ENCODE results near the gene CEP120. TPM values are rescaled to one million over a fixed set of nuclear protein-coding genes. Genes with fewer than 3 reads are reported as not detected.
"Not testable (repeated sequence)": the region's sequence is repeated elsewhere in the genome, so short reads cannot be mapped to it uniquely, and the experiment has no call there.

Gene CEP120
- total and polyA plus RNA-seq, 7 experiments from 2014 or later = 22.5 to 74.6 (median 46.3) TPM

DNA sequence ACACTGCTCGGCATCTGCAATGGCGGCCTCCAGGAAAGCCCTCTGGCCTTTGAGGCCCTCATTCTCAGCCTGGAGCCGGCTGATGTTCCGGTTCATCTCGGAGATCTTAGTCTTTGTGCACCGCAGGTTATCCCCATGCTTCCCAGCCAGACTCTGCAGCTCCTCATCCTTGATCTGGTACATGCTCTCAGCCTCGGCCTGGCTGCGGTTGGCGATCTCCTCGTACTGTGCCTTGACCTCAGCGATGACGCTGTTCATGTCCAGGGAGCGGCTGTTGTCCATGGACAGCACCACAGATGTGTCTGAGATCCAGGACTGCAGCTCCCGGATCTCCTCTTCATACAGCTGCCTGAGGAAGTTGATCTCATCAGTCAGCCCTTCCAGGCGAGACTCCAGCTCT lies 21.9 kb downstream of the CEP120 start:
- no peaks in the 10 kb centered on the region for H3K27me3 ChIP-seq (ENCODE audit: control insufficient read depth in 2 of 2, insufficient read depth in 2 of 2, low read length in 2 of 2)
- H3K4me1 Mint-ChIP-seq = peaks cover 4 to 23% (median 14%) of the 10 kb centered on the region in 7 donors
- peaks cover 11 to 62% (median 15%) of the 10 kb centered on the region in 3 experiments for H3K36me3 ChIP-seq (ENCODE audit: control insufficient read depth in 2 of 3, insufficient read depth in 3 of 3, low read length in 3 of 3)

DNA sequence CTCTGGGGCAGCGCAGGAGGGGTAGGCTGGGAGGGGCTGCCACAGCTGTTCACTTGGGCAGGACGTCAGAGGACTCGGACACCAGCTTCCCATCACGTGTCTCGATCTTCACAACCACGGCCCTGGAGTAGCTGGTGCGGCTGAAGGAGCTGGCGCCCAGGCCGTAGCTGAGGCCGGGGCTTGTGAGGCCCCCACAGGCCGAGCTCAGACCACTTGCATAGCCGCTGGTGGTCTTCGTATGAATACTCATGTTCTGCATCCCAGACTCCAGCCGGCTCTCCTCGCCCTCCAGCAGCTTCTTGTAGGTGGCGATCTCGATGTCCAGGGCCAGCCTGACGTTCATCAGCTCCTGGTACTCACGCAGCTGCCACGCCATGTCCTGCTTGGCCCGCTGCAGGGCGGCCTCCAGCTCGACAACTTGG lies 22.3 kb downstream of the CEP120 start:
- H3K4me3 Mint-ChIP-seq; H3K27ac Mint-ChIP-seq; H3K27ac ChIP-seq (ENCODE audit: low read depth, low read length); DNase-seq; H3K27me3 Mint-ChIP-seq; H3K9me3 Mint-ChIP-seq; H3K9me3 ChIP-seq (ENCODE audit: control insufficient read depth in 2 of 3, low read length in 3 of 3); H3K4me3 ChIP-seq (ENCODE audit: low read length); ATAC-seq; intact Hi-C loops (cut with micrococcal nuclease); H3K4me1 ChIP-seq (ENCODE audit: control insufficient read depth in 2 of 2, insufficient read depth in 2 of 2, low read length in 2 of 2); H3K27me3 ChIP-seq (ENCODE audit: control insufficient read depth in 2 of 2, insufficient read depth in 2 of 2, low read length in 2 of 2): not testable (repeated sequence)
- CTCF ChIA-PET = interaction anchor here (0.6 kb wide), 1 partner anchor 15 kb away, joined by 4 read pairs; no protein-coding TSS in a partner anchor
- H3K36me3 Mint-ChIP-seq = peaks cover 22 to 78% (median 48%) of the 10 kb centered on the region in 5 donors
- peaks cover 2 to 19% (median 10%) of the 10 kb centered on the region in 7 donors for H3K4me1 Mint-ChIP-seq
- POLR2A ChIA-PET = interaction anchor here (0.9 kb wide), 1 partner anchor 23 kb away, joined by 3 read pairs; the partner anchor contains the start of gene CEP120
- H3K36me3 ChIP-seq (ENCODE audit: control insufficient read depth in 2 of 3, insufficient read depth in 3 of 3, low read length in 3 of 3) = peaks cover 11 to 66% (median 15%) of the 10 kb centered on the region in 3 experiments

More for the DNA sequence above, 21.9 kb downstream of the CEP120 start:
- ChIA-PET CTCF (interaction anchor here (0.6 kb wide), 1 partner anchor 15 kb away, joined by 4 read pairs; no protein-coding TSS in a partner anchor), POLR2A (interaction anchor here (0.9 kb wide), 1 partner anchor 22 kb away, joined by 3 read pairs; the partner anchor contains the start of gene CEP120)
- Mint-ChIP-seq H3K9me3 (no peaks in the 10 kb centered on the region), H3K27me3 (no peaks in the 10 kb centered on the region), H3K4me3 (no peak overlapping the region), H3K36me3 (peaks cover 24 to 81% (median 51%) of the 10 kb centered on the region in 5 donors), H3K27ac (peak overlapping the region in 1 of 9 donors; percentile 48)
- Histone ChIP-seq H3K9me3 (ENCODE audit: control insufficient read depth in 2 of 3, low read length in 3 of 3) (no peaks in the 10 kb centered on the region), H3K4me3 (ENCODE audit: low read length) (no peak overlapping the region), H3K27ac (ENCODE audit: low read depth, low read length) (no peak overlapping the region), H3K4me1 (ENCODE audit: control insufficient read depth in 2 of 2, insufficient read depth in 2 of 2, low read length in 2 of 2) (no peaks in the 10 kb centered on the region)
- no peak for ATAC-seq
- intact Hi-C loops (cut with micrococcal nuclease) = no loop called here
- no peak for DNase-seq

GRCh38 chr5:123398058-123398733 lies 25.0 kb downstream of the CEP120 start:
- H3K4me3 ChIP-seq (ENCODE audit: low read length) = no peak overlapping the region
- CTCF ChIA-PET = no interaction called here
- Mint-ChIP-seq H3K36me3 (peaks cover 18 to 73% (median 40%) of the 10 kb centered on the region in 5 donors), H3K27me3 (no peaks in the 10 kb centered on the region), H3K27ac (no peak overlapping the region), H3K4me3 (no peak overlapping the region), H3K9me3 (no peaks in the 10 kb centered on the region), H3K4me1 (peaks cover 0 to 14% (median 5%) of the 10 kb centered on the region in 7 donors)
- H3K27ac ChIP-seq (ENCODE audit: low read depth, low read length) = no peak overlapping the region
- ATAC-seq (no peak), DNase-seq (no peak)
- H3K36me3 ChIP-seq (ENCODE audit: control insufficient read depth in 2 of 3, insufficient read depth in 3 of 3, low read length in 3 of 3) = peaks cover 6 to 62% (median 8%) of the 10 kb centered on the region in 3 experiments
- intact Hi-C loops (cut with micrococcal nuclease) = no loop called here
- H3K9me3 ChIP-seq (ENCODE audit: control insufficient read depth in 2 of 3, low read length in 3 of 3) = no peaks in the 10 kb centered on the region
- no peaks in the 10 kb centered on the region for H3K4me1 ChIP-seq (ENCODE audit: control insufficient read depth in 2 of 2, insufficient read depth in 2 of 2, low read length in 2 of 2)
- no peaks in the 10 kb centered on the region for H3K27me3 ChIP-seq (ENCODE audit: control insufficient read depth in 2 of 2, insufficient read depth in 2 of 2, low read length in 2 of 2)
- POLR2A ChIA-PET = interaction anchor here (0.7 kb wide), 1 partner anchor 25 kb away, joined by 4 read pairs; the partner anchor contains the start of gene CEP120

DNA sequence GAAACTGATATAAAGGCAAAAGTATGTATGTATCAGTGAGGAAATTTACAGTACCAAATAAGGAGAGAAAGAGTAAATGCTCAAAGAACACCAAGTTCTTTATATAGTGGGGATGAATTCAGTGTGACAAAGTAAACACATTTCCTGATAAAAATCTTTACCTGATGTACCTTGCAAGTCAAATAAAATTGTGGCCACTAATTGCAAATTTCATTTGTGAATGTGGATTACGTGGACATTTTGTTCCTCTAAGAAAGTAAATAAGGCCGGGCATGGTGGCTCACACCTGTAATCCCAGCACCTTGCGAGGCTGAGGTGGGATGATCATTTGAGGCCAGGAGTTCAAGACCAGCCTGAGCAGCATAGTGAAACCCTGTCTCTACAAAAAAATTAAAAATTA lies 25.7 kb downstream of the CEP120 start:
- H3K27ac Mint-ChIP-seq = no peak overlapping the region
- ChIA-PET CTCF (no interaction called here), POLR2A (interaction anchor here (1.4 kb wide), 1 partner anchor 17 kb away, joined by 4 read pairs; no protein-coding TSS in a partner anchor)
- H3K27me3 Mint-ChIP-seq = no peaks in the 10 kb centered on the region
- Histone ChIP-seq H3K27ac (ENCODE audit: low read depth, low read length) (no peak overlapping the region), H3K36me3 (ENCODE audit: control insufficient read depth in 2 of 3, insufficient read depth in 3 of 3, low read length in 3 of 3) (peaks cover under 1 to 62% (median 8%) of the 10 kb centered on the region in 3 experiments), H3K4me1 (ENCODE audit: control insufficient read depth in 2 of 2, insufficient read depth in 2 of 2, low read length in 2 of 2) (no peaks in the 10 kb centered on the region), H3K9me3 (ENCODE audit: control insufficient read depth in 2 of 3, low read length in 3 of 3) (no peaks in the 10 kb centered on the region), H3K27me3 (ENCODE audit: control insufficient read depth in 2 of 2, insufficient read depth in 2 of 2, low read length in 2 of 2) (no peaks in the 10 kb centered on the region), H3K4me3 (ENCODE audit: low read length) (no peak overlapping the region)
- ATAC-seq (no peak), DNase-seq (no peak)
- H3K9me3 Mint-ChIP-seq = no peaks in the 10 kb centered on the region
- intact Hi-C loops (cut with micrococcal nuclease) = no loop called here
- H3K4me3 Mint-ChIP-seq = no peak overlapping the region
- peaks cover 0 to 14% (median 5%) of the 10 kb centered on the region in 7 donors for H3K4me1 Mint-ChIP-seq
- peaks cover 18 to 73% (median 36%) of the 10 kb centered on the region in 5 donors for H3K36me3 Mint-ChIP-seq

- intact Hi-C loops (cut with micrococcal nuclease) = no loop called here
These were observed 32.2 kb downstream of the CEP120 start for GRCh38 chr5:123391009-123391408.

GRCh38 chr5:123389794-123390193 lies 33.4 kb downstream of the CEP120 start:
- H3K36me3 Mint-ChIP-seq = peaks cover 3 to 61% (median 21%) of the 10 kb centered on the region in 5 donors
- ChIA-PET POLR2A (no interaction called here), CTCF (no interaction called here)
- DNase-seq (no peak), ATAC-seq (no peak)
- no peaks in the 10 kb centered on the region for H3K4me1 ChIP-seq (ENCODE audit: control insufficient read depth in 2 of 2, insufficient read depth in 2 of 2, low read length in 2 of 2)
- H3K9me3 Mint-ChIP-seq = no peaks in the 10 kb centered on the region
- H3K4me3 ChIP-seq (ENCODE audit: low read length) = no peak overlapping the region
- no peaks in the 10 kb centered on the region for H3K27me3 Mint-ChIP-seq
- no peaks in the 10 kb centered on the region for H3K27me3 ChIP-seq (ENCODE audit: control insufficient read depth in 2 of 2, insufficient read depth in 2 of 2, low read length in 2 of 2)
- H3K27ac Mint-ChIP-seq = no peak overlapping the region
- peaks cover 8 to 71% (median 11%) of the 10 kb centered on the region in 3 experiments for H3K36me3 ChIP-seq (ENCODE audit: control insufficient read depth in 2 of 3, insufficient read depth in 3 of 3, low read length in 3 of 3)
- H3K4me1 Mint-ChIP-seq = peaks cover 0 to 3% (median 0%) of the 10 kb centered on the region in 7 donors
- H3K4me3 Mint-ChIP-seq = no peak overlapping the region
- H3K27ac ChIP-seq (ENCODE audit: low read depth, low read length) = no peak overlapping the region
- no peaks in the 10 kb centered on the region for H3K9me3 ChIP-seq (ENCODE audit: control insufficient read depth in 2 of 3, low read length in 3 of 3)
- intact Hi-C loops (cut with micrococcal nuclease) = no loop called here

More at GRCh38 chr5:123391009-123391408, 32.2 kb downstream of the CEP120 start:
- Mint-ChIP-seq H3K9me3 (no peaks in the 10 kb centered on the region), H3K4me3 (no peak overlapping the region), H3K27ac (no peak overlapping the region), H3K27me3 (no peaks in the 10 kb centered on the region), H3K36me3 (peaks cover 3 to 57% (median 19%) of the 10 kb centered on the region in 5 donors), H3K4me1 (peaks cover 0 to 1% (median 0%) of the 10 kb centered on the region in 7 donors)
- ChIA-PET POLR2A (no interaction called here), CTCF (no interaction called here)
- H3K4me1 ChIP-seq (ENCODE audit: control insufficient read depth in 2 of 2, insufficient read depth in 2 of 2, low read length in 2 of 2) = no peaks in the 10 kb centered on the region
- H3K9me3 ChIP-seq (ENCODE audit: control insufficient read depth in 2 of 3, low read length in 3 of 3) = no peaks in the 10 kb centered on the region
- H3K4me3 ChIP-seq (ENCODE audit: low read length) = no peak overlapping the region
- H3K36me3 ChIP-seq (ENCODE audit: control insufficient read depth in 2 of 3, insufficient read depth in 3 of 3, low read length in 3 of 3) = peaks cover 6 to 66% (median 8%) of the 10 kb centered on the region in 3 experiments
- no peak for ATAC-seq
- DNase-seq = no peak
- no peaks in the 10 kb centered on the region for H3K27me3 ChIP-seq (ENCODE audit: control insufficient read depth in 2 of 2, insufficient read depth in 2 of 2, low read length in 2 of 2)
- H3K27ac ChIP-seq (ENCODE audit: low read depth, low read length) = no peak overlapping the region
